ENCODE results near the gene SLX9. TPM values are rescaled to one million over a fixed set of nuclear protein-coding genes. Genes with fewer than 3 reads are reported as not detected.

The SLX9 gene
- total RNA-seq, 2 experiments from 2014 or later: 18.6 to 61.6 TPM

DNA sequence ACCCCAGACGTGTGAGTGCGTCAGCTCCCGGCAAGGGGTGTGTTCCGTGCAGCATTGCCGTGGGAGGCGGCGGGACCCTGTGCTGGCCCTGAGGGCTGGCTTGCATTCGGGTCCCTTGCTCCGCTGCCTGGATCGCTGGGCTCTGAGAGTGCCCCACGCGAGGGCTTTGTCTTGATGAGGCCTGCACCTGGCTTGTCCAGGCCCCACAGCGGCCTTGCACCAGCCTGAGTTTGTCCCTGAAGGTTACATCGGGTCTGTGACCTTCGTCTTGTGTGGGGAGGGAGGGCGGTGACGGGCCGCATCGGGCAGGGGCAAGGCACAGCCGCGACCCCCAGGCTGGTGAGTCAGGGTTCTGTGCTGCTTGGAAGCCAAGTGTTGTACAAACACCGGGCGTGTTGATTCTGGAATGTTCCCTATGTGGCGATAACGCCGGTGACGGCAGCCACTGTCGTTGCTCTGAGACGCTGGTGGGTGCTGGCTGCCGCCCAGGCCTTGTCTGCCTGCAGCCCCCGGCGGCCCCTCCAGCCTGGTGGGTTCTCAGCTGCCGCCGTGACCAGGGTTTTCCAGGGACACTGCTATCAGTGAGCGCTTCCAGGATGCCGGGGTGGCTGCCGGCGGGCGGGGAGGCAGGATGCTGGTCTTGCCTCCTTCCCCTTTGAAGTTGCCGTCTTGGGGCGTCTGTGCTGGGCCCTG is 42.9 kb downstream of the SLX9 start:
- DNase-seq (ENCODE audit: low spot score): no peak
- Histone ChIP-seq H2AFZ (ENCODE audit: low read length) (no peak overlapping the region), H3K9me3 (ENCODE audit: low read length) (no peaks in the 10 kb centered on the region), H3K79me2 (ENCODE audit: insufficient read depth, low read depth, low read length) (no peaks in the 10 kb centered on the region), H3K4me2 (ENCODE audit: low read length) (no peak overlapping the region), H3K4me3 (ENCODE audit: low read depth, low read length, poor library complexity, severe bottlenecking) (no peak overlapping the region), H3K27ac (ENCODE audit: low read depth, low read length, poor library complexity, severe bottlenecking) (no peak overlapping the region), H3K4me1 (ENCODE audit: insufficient read depth, low read length, poor library complexity, severe bottlenecking) (no peaks in the 10 kb centered on the region), H3K9me2 (ENCODE audit: insufficient read depth, low read length) (no peaks in the 10 kb centered on the region), H4K20me1 (ENCODE audit: insufficient read depth, low read length) (no peaks in the 10 kb centered on the region), H3K36me3 (ENCODE audit: insufficient read depth, low read length) (no peaks in the 10 kb centered on the region; the same call in 1 of the 2 replicates)
- intact Hi-C loops (cut with micrococcal nuclease; ENCODE audit: unreplicated experiment): no loop called here
- BruUV-seq (replicated peaks): no TSS peak
- ChIA-PET POLR2A (no interaction called here), CTCF (ENCODE audit: unreplicated experiment) (no interaction called here)
- TF ChIP-seq, protein P1, sequence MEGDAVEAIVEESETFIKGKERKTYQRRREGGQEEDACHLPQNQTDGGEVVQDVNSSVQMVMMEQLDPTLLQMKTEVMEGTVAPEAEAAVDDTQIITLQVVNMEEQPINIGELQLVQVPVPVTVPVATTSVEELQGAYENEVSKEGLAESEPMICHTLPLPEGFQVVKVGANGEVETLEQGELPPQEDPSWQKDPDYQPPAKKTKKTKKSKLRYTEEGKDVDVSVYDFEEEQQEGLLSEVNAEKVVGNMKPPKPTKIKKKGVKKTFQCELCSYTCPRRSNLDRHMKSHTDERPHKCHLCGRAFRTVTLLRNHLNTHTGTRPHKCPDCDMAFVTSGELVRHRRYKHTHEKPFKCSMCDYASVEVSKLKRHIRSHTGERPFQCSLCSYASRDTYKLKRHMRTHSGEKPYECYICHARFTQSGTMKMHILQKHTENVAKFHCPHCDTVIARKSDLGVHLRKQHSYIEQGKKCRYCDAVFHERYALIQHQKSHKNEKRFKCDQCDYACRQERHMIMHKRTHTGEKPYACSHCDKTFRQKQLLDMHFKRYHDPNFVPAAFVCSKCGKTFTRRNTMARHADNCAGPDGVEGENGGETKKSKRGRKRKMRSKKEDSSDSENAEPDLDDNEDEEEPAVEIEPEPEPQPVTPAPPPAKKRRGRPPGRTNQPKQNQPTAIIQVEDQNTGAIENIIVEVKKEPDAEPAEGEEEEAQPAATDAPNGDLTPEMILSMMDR (conservative IDR thresholded peaks at IDR 0.05; ENCODE audit: low read length): no peak
- TF ChIP-seq EZH2phosphoT487 (IDR thresholded peaks at IDR 0.05; ENCODE audit: borderline replicate concordance, low read depth, low read length): no peak

GRCh38 chr21:44983421-44984206 is 43.8 kb downstream of the SLX9 start:
- TF ChIP-seq, protein P1 (conservative IDR thresholded peaks at IDR 0.05; ENCODE audit: low read length): no peak
- TF ChIP-seq EZH2phosphoT487 (IDR thresholded peaks at IDR 0.05; ENCODE audit: borderline replicate concordance, low read depth, low read length): no peak
- no peaks in the 10 kb centered on the region for H3K9me2 ChIP-seq (ENCODE audit: insufficient read depth, low read length)

GRCh38 chr21:44984428-44984791 is 44.6 kb downstream of the SLX9 start:
- TF ChIP-seq EZH2phosphoT487 (IDR thresholded peaks at IDR 0.05; ENCODE audit: borderline replicate concordance, low read depth, low read length): no peak
- TF ChIP-seq, protein P1 (conservative IDR thresholded peaks at IDR 0.05; ENCODE audit: low read length): no peak
- H3K27ac ChIP-seq (ENCODE audit: low read depth, low read length, poor library complexity, severe bottlenecking): no peak overlapping the region

More at GRCh38 chr21:44983421-44984206, 43.8 kb downstream of the SLX9 start:
- Histone ChIP-seq H2AFZ (ENCODE audit: low read length) (no peak overlapping the region), H4K20me1 (ENCODE audit: insufficient read depth, low read length) (no peaks in the 10 kb centered on the region), H3K4me1 (ENCODE audit: insufficient read depth, low read length, poor library complexity, severe bottlenecking) (no peaks in the 10 kb centered on the region), H3K9me3 (ENCODE audit: low read length) (no peaks in the 10 kb centered on the region), H3K4me2 (ENCODE audit: low read length) (no peak overlapping the region), H3K36me3 (ENCODE audit: insufficient read depth, low read length) (no peaks in the 10 kb centered on the region), H3K27ac (ENCODE audit: low read depth, low read length, poor library complexity, severe bottlenecking) (no peak overlapping the region), H3K4me3 (ENCODE audit: low read depth, low read length, poor library complexity, severe bottlenecking) (no peak overlapping the region), H3K79me2 (ENCODE audit: insufficient read depth, low read depth, low read length) (no peaks in the 10 kb centered on the region)
- ChIA-PET POLR2A (no interaction called here), CTCF (ENCODE audit: unreplicated experiment) (no interaction called here)
- no TSS peak for BruUV-seq (replicated peaks)
- no peak for DNase-seq (ENCODE audit: low spot score)
- intact Hi-C loops (cut with micrococcal nuclease; ENCODE audit: unreplicated experiment): no loop called here

More at GRCh38 chr21:44984428-44984791, 44.6 kb downstream of the SLX9 start:
- no peak overlapping the region for H2AFZ ChIP-seq (ENCODE audit: low read length)
- intact Hi-C loops (cut with micrococcal nuclease; ENCODE audit: unreplicated experiment): no loop called here
- no peaks in the 10 kb centered on the region for H4K20me1 ChIP-seq (ENCODE audit: insufficient read depth, low read length)
- H3K9me2 ChIP-seq (ENCODE audit: insufficient read depth, low read length): no peaks in the 10 kb centered on the region
- BruUV-seq (replicated peaks): no TSS peak
- no peak overlapping the region for H3K4me3 ChIP-seq (ENCODE audit: low read depth, low read length, poor library complexity, severe bottlenecking)
- no peak for DNase-seq (ENCODE audit: low spot score)
- H3K9me3 ChIP-seq (ENCODE audit: low read length): no peaks in the 10 kb centered on the region
- no peak overlapping the region for H3K4me2 ChIP-seq (ENCODE audit: low read length)
- H3K79me2 ChIP-seq (ENCODE audit: insufficient read depth, low read depth, low read length): no peaks in the 10 kb centered on the region
- H3K36me3 ChIP-seq (ENCODE audit: insufficient read depth, low read length): no peaks in the 10 kb centered on the region
- no peaks in the 10 kb centered on the region for H3K4me1 ChIP-seq (ENCODE audit: insufficient read depth, low read length, poor library complexity, severe bottlenecking)
- CTCF ChIA-PET (ENCODE audit: unreplicated experiment): no interaction called here
- POLR2A ChIA-PET: no interaction called here
